DOHH2 (cell line): Measurements from ENCODE around the gene CCNA1.

ENCODE experiments used
- H3F3A ChIP-seq: fragments of 200-600 bp; sonication (generic), shearing (Covaris generic); 2 replicates; pipeline ENCODE4 v1.6.0; 2016; ENCODE audit warnings: antibody characterized with exemption, mild to moderate bottlenecking; ENCODE audit not compliant: control insufficient read depth, insufficient read depth
- H3K27ac ChIP-seq: fragments of 200-600 bp; sonication (generic); 2 replicates; pipeline ENCODE4 v1.5.1; 2014; ENCODE audit warnings: low read depth, mild to moderate bottlenecking, low read length, moderate library complexity
- H3K27me3 ChIP-seq: fragments of 200-600 bp; sonication (generic); 2 replicates; pipeline ENCODE4 v1.6.1; 2014; ENCODE audit warnings: mild to moderate bottlenecking, low read length, mixed read lengths; ENCODE audit not compliant: control insufficient read depth
- H3K36me3 ChIP-seq: fragments of 200-600 bp; sonication (generic); 2 replicates; pipeline ENCODE4 v1.6.1; 2014; ENCODE audit warnings: mild to moderate bottlenecking, low read length, moderate library complexity, mixed read lengths; ENCODE audit not compliant: control insufficient read depth
- H3K4me1 ChIP-seq: fragments of 200-600 bp; sonication (generic); 2 replicates; pipeline ENCODE4 v1.6.1; 2014; ENCODE audit warnings: mild to moderate bottlenecking, low read length, mixed read lengths; ENCODE audit not compliant: control insufficient read depth
- H3K4me2 ChIP-seq: fragments of 200-600 bp; sonication (generic); 2 replicates; pipeline ENCODE4 v1.6.0; 2014; ENCODE audit warnings: mild to moderate bottlenecking, low read length, moderate library complexity
- H3K4me3 ChIP-seq: fragments of 200-600 bp; sonication (generic); 2 replicates; pipeline ENCODE4 v1.5.1; 2014; ENCODE audit warnings: mild to moderate bottlenecking, low read length, mixed read lengths
- H3K79me2 ChIP-seq: fragments of 200-600 bp; sonication (generic); 2 replicates; pipeline ENCODE4 v1.6.1; 2014; ENCODE audit warnings: mild to moderate bottlenecking, low read length, mixed read lengths; ENCODE audit not compliant: control insufficient read depth
- H3K9me2 ChIP-seq: fragments of 200-600 bp; sonication (generic); replicated peaks from 2 replicates; pipeline ENCODE4 v1.6.1; 2014; ENCODE audit warnings: mild to moderate bottlenecking, low read length, mixed read lengths; ENCODE audit not compliant: control insufficient read depth
- H3K9me3 ChIP-seq: fragments of 200-600 bp; sonication (generic); 2 replicates; pipeline ENCODE4 v1.6.1; 2014; ENCODE audit warnings: antibody characterized with exemption, low read length, mixed read lengths; ENCODE audit not compliant: control insufficient read depth, insufficient read depth
- H4K20me1 ChIP-seq: fragments of 200-600 bp; sonication (generic); 2 replicates; pipeline ENCODE4 v1.6.0; 2014; ENCODE audit warnings: low read depth, mild to moderate bottlenecking, antibody characterized with exemption, low read length, moderate library complexity; ENCODE audit not compliant: control insufficient read depth, insufficient read depth
- EZH2phosphoT487 ChIP-seq: fragments of 200-600 bp; sonication (generic); IDR thresholded peaks from 2 replicates; pipeline ENCODE4 v1.6.1; 2017; ENCODE audit warnings: borderline replicate concordance, mild to moderate bottlenecking, antibody characterized with exemption, low read length, moderate library complexity, mixed read lengths
- TF ChIP-seq, protein P1 (sequence below): fragments of 200-600 bp; sonication (generic); IDR thresholded peaks from one replicate; pipeline ENCODE4 v1.5.1; 2014; ENCODE audit warnings: antibody characterized with exemption, mild to moderate bottlenecking, low read depth, low read length; ENCODE audit not compliant: poor library complexity, severe bottlenecking

Gene CCNA1

DNA sequence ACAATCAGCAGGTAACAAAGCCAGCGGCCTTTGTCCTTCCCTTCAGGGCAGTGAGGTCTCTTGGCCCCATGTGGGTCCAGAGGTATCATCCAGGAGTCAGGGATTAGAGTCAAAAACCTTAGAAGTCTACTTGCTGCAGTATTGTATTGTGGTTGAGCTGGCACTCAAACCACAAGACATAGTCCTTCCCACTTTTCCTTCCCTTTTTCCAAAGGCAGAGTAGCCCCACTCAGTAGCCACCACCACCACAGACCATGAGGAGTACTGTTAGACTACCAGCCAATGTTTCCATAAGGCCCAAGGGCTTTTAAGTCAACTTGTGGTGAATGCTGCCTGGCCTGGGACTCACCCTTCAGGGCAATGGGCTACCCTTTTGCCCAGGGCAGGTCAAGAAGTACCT, 27.1 kb upstream of the CCNA1 start:
- Histone ChIP-seq H4K20me1 (no peaks in the 10 kb centered on the region), H3K4me2 (no peak overlapping the region), H3K36me3 (no peaks in the 10 kb centered on the region), H3K4me1 (no peaks in the 10 kb centered on the region), H3K9me3 (no peaks in the 10 kb centered on the region), H3K27me3 (no peaks in the 10 kb centered on the region; the same call in 1 of the 2 replicates), H3K4me3 (no peak overlapping the region), H3K9me2 (no peaks in the 10 kb centered on the region), H3F3A (no peaks in the 10 kb centered on the region), H3K27ac (no peak overlapping the region), H3K79me2 (no peaks in the 10 kb centered on the region)
- TF ChIP-seq, protein P1, sequence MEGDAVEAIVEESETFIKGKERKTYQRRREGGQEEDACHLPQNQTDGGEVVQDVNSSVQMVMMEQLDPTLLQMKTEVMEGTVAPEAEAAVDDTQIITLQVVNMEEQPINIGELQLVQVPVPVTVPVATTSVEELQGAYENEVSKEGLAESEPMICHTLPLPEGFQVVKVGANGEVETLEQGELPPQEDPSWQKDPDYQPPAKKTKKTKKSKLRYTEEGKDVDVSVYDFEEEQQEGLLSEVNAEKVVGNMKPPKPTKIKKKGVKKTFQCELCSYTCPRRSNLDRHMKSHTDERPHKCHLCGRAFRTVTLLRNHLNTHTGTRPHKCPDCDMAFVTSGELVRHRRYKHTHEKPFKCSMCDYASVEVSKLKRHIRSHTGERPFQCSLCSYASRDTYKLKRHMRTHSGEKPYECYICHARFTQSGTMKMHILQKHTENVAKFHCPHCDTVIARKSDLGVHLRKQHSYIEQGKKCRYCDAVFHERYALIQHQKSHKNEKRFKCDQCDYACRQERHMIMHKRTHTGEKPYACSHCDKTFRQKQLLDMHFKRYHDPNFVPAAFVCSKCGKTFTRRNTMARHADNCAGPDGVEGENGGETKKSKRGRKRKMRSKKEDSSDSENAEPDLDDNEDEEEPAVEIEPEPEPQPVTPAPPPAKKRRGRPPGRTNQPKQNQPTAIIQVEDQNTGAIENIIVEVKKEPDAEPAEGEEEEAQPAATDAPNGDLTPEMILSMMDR = no peak
- TF ChIP-seq EZH2phosphoT487 = no peak

DNA sequence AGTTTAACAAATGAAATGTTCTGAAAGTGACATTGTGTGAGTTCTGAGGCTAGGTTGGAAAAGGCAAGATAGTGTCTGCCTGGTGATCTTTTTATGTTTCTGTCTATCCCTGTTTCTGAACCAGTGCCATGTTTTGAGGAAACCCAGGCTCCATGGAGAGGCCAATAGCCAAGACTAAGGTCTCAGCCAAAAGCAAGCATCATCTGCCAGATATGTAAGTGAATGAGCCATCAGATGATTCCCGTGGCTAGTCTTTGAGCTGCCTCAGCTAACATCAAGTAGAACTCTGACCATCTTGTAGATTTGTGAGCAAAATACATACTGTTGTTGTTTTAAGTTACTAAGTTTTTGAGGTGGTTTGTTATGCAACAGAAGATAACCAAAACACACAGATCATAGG, 19.6 kb upstream of the CCNA1 start:
- Histone ChIP-seq H3K79me2 (no peaks in the 10 kb centered on the region), H3K4me3 (no peak overlapping the region), H3F3A (no peaks in the 10 kb centered on the region), H3K36me3 (no peaks in the 10 kb centered on the region), H4K20me1 (no peaks in the 10 kb centered on the region), H3K9me2 (no peaks in the 10 kb centered on the region; the same call in 1 of the 2 replicates), H3K4me2 (no peak overlapping the region), H3K9me3 (no peaks in the 10 kb centered on the region), H3K4me1 (peaks cover 9% of the 10 kb centered on the region), H3K27me3 (peaks cover 2% of the 10 kb centered on the region; the same call in 1 of the 2 replicates), H3K27ac (no peak overlapping the region)
- TF ChIP-seq, protein P1 = no peak

DNA sequence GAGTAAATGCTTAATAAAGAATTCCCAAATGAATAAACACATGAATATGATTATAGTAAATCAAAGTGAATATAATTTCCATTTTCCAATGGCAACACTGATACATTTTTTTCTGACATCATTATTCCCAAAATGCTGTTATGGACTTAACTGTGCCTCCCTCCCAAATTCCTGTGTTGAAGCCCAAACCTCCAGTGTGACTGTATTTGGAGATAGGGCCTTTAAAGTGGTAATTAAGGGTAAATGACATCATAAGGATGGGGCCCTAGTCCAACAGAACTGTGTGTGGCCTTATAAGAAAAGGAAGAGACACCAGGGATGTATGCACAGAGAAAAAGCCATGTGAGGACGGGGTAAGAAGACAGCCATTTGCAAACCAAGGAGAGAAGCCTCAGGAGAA, 19.1 kb upstream of the CCNA1 start:
- no peaks in the 10 kb centered on the region for H4K20me1 ChIP-seq
- H3K4me3 ChIP-seq = no peak overlapping the region
- no peak overlapping the region for H3K4me2 ChIP-seq
- H3K27me3 ChIP-seq = 0 out of 2 replicates have a peak, but pooled peaks cover 2% of the 10 kb centered on the region
- TF ChIP-seq, protein P1 = no peak
- TF ChIP-seq EZH2phosphoT487 = no peak
- no peaks in the 10 kb centered on the region for H3K79me2 ChIP-seq
- no peaks in the 10 kb centered on the region for H3F3A ChIP-seq
- H3K9me2 ChIP-seq = no peaks in the 10 kb centered on the region; the same call in 1 of the 2 replicates
- peaks cover 9% of the 10 kb centered on the region for H3K4me1 ChIP-seq
- no peak overlapping the region for H3K27ac ChIP-seq
- H3K9me3 ChIP-seq = no peaks in the 10 kb centered on the region
- no peaks in the 10 kb centered on the region for H3K36me3 ChIP-seq

DNA sequence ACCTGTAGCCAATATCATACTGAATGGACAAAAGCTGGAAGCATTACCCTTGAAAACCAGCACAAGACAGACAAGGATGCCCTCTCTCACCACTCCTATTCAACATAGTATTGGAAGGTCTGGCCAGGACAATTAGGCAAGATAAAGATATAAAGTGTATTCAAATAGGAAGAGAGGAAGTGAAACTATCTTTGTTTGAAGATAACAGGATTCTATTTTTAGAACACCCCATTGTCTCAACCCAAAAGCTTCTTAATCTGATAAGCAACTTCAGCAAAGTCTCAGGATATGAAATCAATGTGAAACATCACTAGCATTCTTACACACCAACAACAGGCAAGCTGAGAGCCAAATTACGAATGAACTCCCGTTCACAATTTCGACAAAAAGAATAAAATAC, 17.8 kb upstream of the CCNA1 start:
- no peaks in the 10 kb centered on the region for H3K36me3 ChIP-seq
- H3K9me3 ChIP-seq = no peaks in the 10 kb centered on the region
- no peak overlapping the region for H3K4me3 ChIP-seq
- 0 out of 2 replicates have a peak, but pooled peaks cover 2% of the 10 kb centered on the region for H3K27me3 ChIP-seq
- no peak overlapping the region for H3K27ac ChIP-seq
- H3F3A ChIP-seq = no peaks in the 10 kb centered on the region
- no peaks in the 10 kb centered on the region for H4K20me1 ChIP-seq
- no peak overlapping the region for H3K4me2 ChIP-seq
- H3K79me2 ChIP-seq = no peaks in the 10 kb centered on the region
- H3K9me2 ChIP-seq = no peaks in the 10 kb centered on the region; the same call in 1 of the 2 replicates
- TF ChIP-seq, protein P1 = no peak
- TF ChIP-seq EZH2phosphoT487 = no peak
- H3K4me1 ChIP-seq = peaks cover 9% of the 10 kb centered on the region
